Adrenal gland (tissue), 12 donors: ENCODE data around the gene SYT2. TPM values are rescaled to one million over a fixed set of nuclear protein-coding genes. Genes with fewer than 3 reads are reported as not detected.

Experiments used
- DNase-seq, 7 donors: peaks; one replicate each; pipeline ENCODE4 v3.0.0-alpha.2; 2019 to 2020
- H3K27ac ChIP-seq, 5 donors: fragments of 200-600 bp; sonication (generic) in 4 of 5; 1 replicate in 3 of 5; 2 replicates in 2 of 5; pipeline versions ENCODE4 v1.5.1 to v1.8.0; 2016 to 2020; ENCODE audit warnings: mild to moderate bottlenecking in 1 of 5
- H3K27me3 ChIP-seq: fragments of 200-600 bp; 2 replicates; pipeline ENCODE4 v1.8.0; 2021
- H3K36me3 ChIP-seq, 2 donors: fragments of 200-600 bp; replicated peaks in 1 of 2; 1 replicate in 1 of 2; 2 replicates in 1 of 2; pipeline versions ENCODE4 v1.5.1 to v1.8.0; 2018 to 2022
- H3K4me1 ChIP-seq, 2 donors: fragments of 200-600 bp; replicated peaks in 1 of 2; 1 replicate in 1 of 2; 2 replicates in 1 of 2; pipeline versions ENCODE4 v1.5.1 to v1.8.0; 2018 to 2021
- H3K4me3 ChIP-seq, 4 donors: fragments of 200-600 bp; sonication (generic) in 3 of 4; one replicate each; pipeline ENCODE4 v1.5.1; 2016 to 2018
- H3K9me3 ChIP-seq, 3 donors: fragments of 200-600 bp; sonication (generic) in 1 of 3; replicated peaks in 1 of 3; 1 replicate in 2 of 3; 2 replicates in 1 of 3; pipeline versions ENCODE4 v1.5.1 to v1.8.0; 2016 to 2021
- CTCF ChIP-seq, 6 experiments: fragments of 450-650 bp in 4 of 6; fragments of 200-600 bp in 2 of 6; sonication (generic) in 1 of 6; IDR thresholded peaks; 1 replicate in 5 of 6; 2 replicates in 1 of 6; pipeline versions ENCODE4 v1.5.1 to v1.8.0; 2016 to 2021; ENCODE audit warnings: antibody characterized with exemption in 6 of 6, mild to moderate bottlenecking in 2 of 6, moderate library complexity in 1 of 6
- POLR2A ChIP-seq, 2 donors: fragments of 450-650 bp; IDR thresholded peaks; one replicate each; pipeline ENCODE4 v1.6.1; 2017; ENCODE audit warnings: antibody characterized with exemption in 2 of 2, mild to moderate bottlenecking in 2 of 2, moderate library complexity in 1 of 2
- WGBS, 4 donors: extraction: QIAGEN DNeasy Blood & Tissue Kit in 2 of 4; methylation state at CpG; one replicate each; pipeline versions ENCODE4 v1.1.5 to v1.1.7; 2013 to 2017; 5-methylcytosine and 5-hydroxymethylcytosine counted together
- intact Hi-C, 2 donors: fragments of 100-400 bp; cut with DNase I; formaldehyde crosslinking; loops; one replicate each; pipeline versions ENCODE4 v1.14.1 to v1.15.0; 2022 to 2023
- polyA plus RNA-seq, 3 donors: library from polyadenylated mRNA; stranded (reverse); fragments of 200-250 nt in 2 of 3; fragments of 350-450 nt in 1 of 3; fragmentation: Illumina TruSeq in 1 of 3; extraction: RNeasy Lipid Tissue Mini Kit (QIAGEN cat#74804) in 1 of 3; gene quantifications; one replicate each; pipeline ENCODE4 v1.2.3, GENCODE V29; 2013 to 2014
- total RNA-seq, 9 donors: library from RNA; depleted of rRNA in 4 of 9; stranded (reverse); fragments of >200 nt in 4 of 9; fragments of 120-200 nt in 1 of 9; fragmentation: NEBNext Ultra II Directional in 1 of 9; extraction: Animal tissue kit (Norgen Biotek cat#: 25700) in 1 of 9; gene quantifications; one replicate each; pipeline versions ENCODE4 v1.1.0 to v1.2.4, GENCODE V29; 2013 to 2023
- donor health status: healthy with polysubstance abuse.
- donor health status: Bipolar disorder and iron deficiency.
- donor health status: DM: yes; HTN: yes; CAD: no.
- donor health status: DM: no; HTN: no; CAD: no.
- donor health status: DM: no; HTN: no; CAD: no.
- donor health status: DM: yes; HTN: yes; CAD: no.

SYT2 gene
- total and polyA plus RNA-seq, 12 donors, result 0.08 to 3.8 (median 0.44) TPM; not detected in 3

- Histone ChIP-seq H3K36me3 (peaks cover 0 to 8% of the 10 kb centered on the region in 2 donors), H3K4me1 (peaks cover 11 to 45% of the 10 kb centered on the region in 2 donors)
- intact Hi-C loops, result loop anchor here in 1 of 2 donors (10.0 kb wide), 1 partner anchor 72 kb away; no protein-coding TSS in a partner anchor
Observed at GRCh38 chr1:202576816-202577215, 133.4 kb downstream of the SYT2 start.

DNA sequence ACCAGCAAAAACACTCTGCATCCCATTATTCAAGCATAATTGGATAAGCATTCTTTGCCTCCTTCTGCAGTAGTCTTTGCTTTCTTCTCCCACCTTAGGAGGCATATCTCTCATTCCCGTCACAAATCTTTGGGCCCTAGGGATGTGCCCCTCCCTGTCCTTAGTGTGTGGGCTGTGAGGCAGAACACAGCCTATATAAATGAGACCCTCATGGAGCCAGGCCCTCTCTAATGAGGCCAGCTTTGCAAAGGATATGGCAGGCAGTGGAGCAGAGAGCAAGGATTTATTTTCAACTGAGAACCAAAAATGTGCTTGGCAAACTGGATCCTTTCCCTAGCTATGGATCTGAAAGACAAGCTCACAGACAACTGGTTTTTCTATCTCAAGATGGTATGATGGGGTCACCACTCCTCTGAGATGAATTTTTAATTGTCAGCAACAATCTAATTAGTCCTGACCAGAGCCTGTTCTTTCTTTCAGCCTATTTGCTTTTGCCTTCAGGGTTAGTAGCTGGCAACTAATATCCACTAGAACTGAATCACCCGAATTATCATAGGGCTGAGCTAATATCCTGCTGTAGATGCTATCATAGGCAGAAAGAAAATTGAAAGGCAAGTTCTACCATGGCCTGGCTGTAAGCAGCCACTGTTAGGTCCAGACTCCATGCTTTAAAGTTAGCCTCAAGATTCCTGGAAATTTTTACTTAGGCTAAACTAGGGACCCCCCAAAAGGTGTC lies 134.2 kb downstream of the SYT2 start:
- WGBS, 4 donors, result 56 to 81% (median 72%) methylated on average over 2 of the region's 2 CpGs
- no peak for TF ChIP-seq POLR2A (IDR thresholded peaks at IDR 0.05)
- no peak for TF ChIP-seq CTCF (IDR thresholded peaks at IDR 0.05)

More at GRCh38 chr1:202576816-202577215, 133.4 kb downstream of the SYT2 start:
- 43 to 69% (median 49%) methylated on average over 1 of the region's 1 CpG for WGBS, 4 donors
- Histone ChIP-seq H3K27ac (peak overlapping the region in 2 of 5 donors; percentile 25 to 56), H3K9me3 (no peaks in the 10 kb centered on the region), H3K27me3 (no peaks in the 10 kb centered on the region), H3K4me3 (no peak overlapping the region)
- no peak for TF ChIP-seq CTCF (IDR thresholded peaks at IDR 0.05)
- no peak for TF ChIP-seq POLR2A (IDR thresholded peaks at IDR 0.05)
- no peak for DNase-seq

GRCh38 chr1:202572867-202573266 lies 137.4 kb downstream of the SYT2 start:
- 94 to 100% (median 99%) methylated on average over 1 of the region's 1 CpG for WGBS, 4 donors
- no peak for DNase-seq
- Histone ChIP-seq H3K27me3 (no peaks in the 10 kb centered on the region), H3K4me1 (peaks cover 11 to 36% of the 10 kb centered on the region in 2 donors), H3K27ac (no peak overlapping the region), H3K4me3 (no peak overlapping the region), H3K36me3 (peaks cover 0 to 5% of the 10 kb centered on the region in 2 donors), H3K9me3 (no peaks in the 10 kb centered on the region)
- intact Hi-C loops, result loop anchor here in 1 of 2 donors (10.0 kb wide), 1 partner anchor 68 kb away; no protein-coding TSS in a partner anchor
- TF ChIP-seq CTCF (IDR thresholded peaks at IDR 0.05), result no peak
- TF ChIP-seq POLR2A (IDR thresholded peaks at IDR 0.05), result no peak

More for the DNA sequence above, 134.2 kb downstream of the SYT2 start:
- Histone ChIP-seq H3K36me3 (peaks cover 0 to 8% of the 10 kb centered on the region in 2 donors), H3K27me3 (no peaks in the 10 kb centered on the region), H3K27ac (peak overlapping the region in 2 of 5 donors; percentile 45 to 56), H3K4me1 (peaks cover 11 to 45% of the 10 kb centered on the region in 2 donors), H3K4me3 (no peak overlapping the region), H3K9me3 (no peaks in the 10 kb centered on the region)
- intact Hi-C loops, result loop anchor here in 1 of 2 donors (10.0 kb wide), 1 partner anchor 71 kb away; no protein-coding TSS in a partner anchor
- no peak for DNase-seq

GRCh38 chr1:202571719-202572339 lies 138.4 kb downstream of the SYT2 start:
- TF ChIP-seq CTCF (IDR thresholded peaks at IDR 0.05) (peak; percentile 62 to 80 (median 68)), POLR2A (IDR thresholded peaks at IDR 0.05) (no peak)
- no peak overlapping the region for H3K4me3 ChIP-seq
- peaks cover 10 to 39% of the 10 kb centered on the region in 2 donors for H3K4me1 ChIP-seq
- H3K27me3 ChIP-seq, result no peaks in the 10 kb centered on the region
- H3K27ac ChIP-seq, result no peak overlapping the region
- H3K9me3 ChIP-seq, result no peaks in the 10 kb centered on the region
- H3K36me3 ChIP-seq, result peaks cover 0 to 5% of the 10 kb centered on the region in 2 donors
- peak in 5 of 7 donors; percentile 22 to 42 (median 32) for DNase-seq
- WGBS, 4 donors, result 55 to 64% (median 60%) methylated on average over 3 of the region's 3 CpGs
- intact Hi-C loops, result loop anchor here in 1 of 2 donors (10.0 kb wide), 1 partner anchor 67 kb away; no protein-coding TSS in a partner anchor
